Neural progenitor cell (in vitro differentiated cells): ENCODE data around the gene PAXIP1.

ENCODE experiments used
- CTCF ChIP-seq: fragments of 200-600 bp; sonication (generic); IDR thresholded peaks from 2 replicates; pipeline ENCODE4 v1.5.1; 2017; ENCODE audit warnings: antibody characterized with exemption, mild to moderate bottlenecking
- EZH2 ChIP-seq: fragments of 200-600 bp; sonication (generic); IDR thresholded peaks from 2 replicates; pipeline ENCODE4 v1.6.1; 2017; ENCODE audit warnings: antibody characterized with exemption, mild to moderate bottlenecking, moderate library complexity

GRCh38 chr7:155032978-155033377 lies 30.1 kb upstream of the PAXIP1 start:
- TF ChIP-seq EZH2 (no peak), CTCF (no peak)
